HEK293T (cell line): ENCODE data around the gene SMAP1.
"Not testable (repeated sequence)": the region's sequence is repeated elsewhere in the genome, so short reads cannot be mapped to it uniquely, and the experiment has no call there.

Experiments used
- CTCF ChIA-PET: fragments of 350-600 bp; formaldehyde crosslinking; extraction: SDS; loops from one replicate; lab custom pipeline; 2021; ENCODE audit warnings: antibody characterized with exemption, inconsistent platforms; lab: Yijun Ruan, JAX
- POLR2A ChIA-PET: fragments of 350-600 bp; formaldehyde crosslinking; extraction: SDS; loops from one replicate; lab custom pipeline; 2020; ENCODE audit warnings: antibody characterized with exemption, inconsistent platforms; lab: Yijun Ruan, JAX
- DNase-seq: peaks from one replicate; pipeline ENCODE4 v3.0.0; 2012; ENCODE audit warnings: mixed read lengths; ENCODE audit errors: extremely low spot score
- ARNT ChIP-seq: fragments of 450-650 bp; IDR thresholded peaks from 2 replicates; pipeline ENCODE4 v1.6.1; 2017; ENCODE audit warnings: mild to moderate bottlenecking
- BHLHE40 ChIP-seq: fragments of 450-650 bp; IDR thresholded peaks from 2 replicates; pipeline ENCODE4 v1.6.1; 2016; ENCODE audit warnings: mild to moderate bottlenecking, moderate library complexity, borderline replicate concordance
- CTBP1 ChIP-seq: fragments of 450-650 bp; IDR thresholded peaks from 2 replicates; pipeline ENCODE4 v1.6.1; 2016; ENCODE audit warnings: borderline replicate concordance
- ELF4 ChIP-seq: fragments of 450-650 bp; IDR thresholded peaks from 2 replicates; pipeline ENCODE4 v1.6.1; 2017; ENCODE audit warnings: antibody characterized with exemption
- FOXA1 ChIP-seq: fragments of 450-650 bp; IDR thresholded peaks from 2 replicates; pipeline ENCODE4 v1.6.1; 2016; ENCODE audit warnings: mild to moderate bottlenecking
- FOXK2 ChIP-seq: fragments of 450-650 bp; IDR thresholded peaks from 2 replicates; pipeline ENCODE4 v1.6.1; 2016; ENCODE audit warnings: mild to moderate bottlenecking
- FOXM1 ChIP-seq: fragments of 450-650 bp; IDR thresholded peaks from 2 replicates; pipeline ENCODE4 v1.6.1; 2017; ENCODE audit warnings: mild to moderate bottlenecking, borderline replicate concordance
- HDGF ChIP-seq: fragments of 450-650 bp; IDR thresholded peaks from 2 replicates; pipeline ENCODE4 v1.6.1; 2017; ENCODE audit warnings: antibody characterized with exemption, borderline replicate concordance
- L3MBTL2 ChIP-seq: fragments of 450-650 bp; conservative IDR thresholded peaks from 2 replicates; pipeline ENCODE4 v1.6.1; 2016; ENCODE audit warnings: mild to moderate bottlenecking
- LEF1 ChIP-seq: fragments of 450-650 bp; IDR thresholded peaks from 2 replicates; pipeline ENCODE4 v1.6.1; 2017; ENCODE audit warnings: mild to moderate bottlenecking, borderline replicate concordance
- NFRKB ChIP-seq: fragments of 450-650 bp; IDR thresholded peaks from 2 replicates; pipeline ENCODE4 v1.6.1; 2016; ENCODE audit warnings: mild to moderate bottlenecking, moderate library complexity
- SP1 ChIP-seq: fragments of 450-650 bp; IDR thresholded peaks from 2 replicates; pipeline ENCODE4 v1.6.1; 2017
- SUZ12 ChIP-seq: fragments of 450-650 bp; IDR thresholded peaks from 2 replicates; pipeline ENCODE4 v1.6.1; 2016; ENCODE audit warnings: mild to moderate bottlenecking
- TARDBP ChIP-seq: fragments of 450-650 bp; IDR thresholded peaks from 2 replicates; pipeline ENCODE4 v1.6.1; 2016
- ZNF384 ChIP-seq: fragments of 450-650 bp; IDR thresholded peaks from 2 replicates; pipeline ENCODE4 v1.6.1; 2016
- TF ChIP-seq, protein P1 (sequence below): fragments of 450-650 bp; IDR thresholded peaks from 2 replicates; pipeline ENCODE4 v1.6.1; 2016

Gene SMAP1

DNA sequence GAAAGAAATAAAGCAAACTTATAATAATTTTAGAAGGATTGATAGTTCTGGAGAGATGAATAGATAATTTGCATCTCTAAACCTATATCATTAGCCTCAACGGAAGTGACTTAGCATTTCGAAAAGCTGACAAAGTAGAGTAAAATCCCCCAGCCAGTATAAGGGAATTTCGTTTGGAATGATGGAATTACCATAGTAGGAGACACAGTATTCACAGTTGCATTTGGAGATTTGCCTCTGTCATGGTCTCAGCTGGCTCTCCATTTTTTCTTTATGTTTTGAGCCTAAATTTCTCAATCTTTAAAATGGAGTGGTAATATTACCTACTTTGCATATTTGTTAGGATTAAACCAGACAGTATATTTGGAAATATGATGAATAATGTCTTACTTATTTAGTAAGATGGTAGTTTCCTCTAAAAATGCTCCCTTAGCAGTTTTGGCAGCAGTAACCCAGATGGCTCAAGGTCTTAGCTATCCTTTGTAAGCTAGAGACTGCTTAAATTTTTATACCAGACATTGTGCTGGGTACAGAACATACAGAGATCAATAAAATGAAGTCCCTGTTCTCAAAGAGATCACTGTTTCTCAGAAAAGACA lies 58.2 kb downstream of the SMAP1 start:
- ChIA-PET CTCF (no interaction called here), POLR2A (no interaction called here)

DNA sequence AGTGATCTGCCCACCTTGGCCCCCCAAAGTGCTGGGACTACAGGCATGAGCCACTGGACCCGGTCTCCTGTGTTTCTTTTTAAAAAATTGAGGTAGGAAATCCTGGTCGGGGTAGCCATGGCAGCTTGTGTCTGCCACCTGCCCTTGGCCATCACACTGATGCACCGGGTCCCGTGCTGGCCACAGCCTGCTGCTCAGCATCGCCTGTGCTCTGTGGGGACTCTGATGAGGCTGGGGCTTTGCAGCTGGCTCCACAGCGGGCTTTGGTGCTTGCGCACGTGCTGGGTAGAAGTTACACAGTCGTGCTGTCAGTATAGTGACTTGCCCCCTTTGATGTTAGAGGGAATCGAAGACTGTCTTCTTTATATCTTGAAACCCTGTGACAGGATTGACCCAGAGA lies 66.7 kb downstream of the SMAP1 start:
- ChIA-PET POLR2A (no interaction called here), CTCF (interaction anchor here (0.6 kb wide), 1 partner anchor 25 kb away, joined by 3 read pairs; no protein-coding TSS in a partner anchor)
- no peak for DNase-seq
- TF ChIP-seq, protein P1, sequence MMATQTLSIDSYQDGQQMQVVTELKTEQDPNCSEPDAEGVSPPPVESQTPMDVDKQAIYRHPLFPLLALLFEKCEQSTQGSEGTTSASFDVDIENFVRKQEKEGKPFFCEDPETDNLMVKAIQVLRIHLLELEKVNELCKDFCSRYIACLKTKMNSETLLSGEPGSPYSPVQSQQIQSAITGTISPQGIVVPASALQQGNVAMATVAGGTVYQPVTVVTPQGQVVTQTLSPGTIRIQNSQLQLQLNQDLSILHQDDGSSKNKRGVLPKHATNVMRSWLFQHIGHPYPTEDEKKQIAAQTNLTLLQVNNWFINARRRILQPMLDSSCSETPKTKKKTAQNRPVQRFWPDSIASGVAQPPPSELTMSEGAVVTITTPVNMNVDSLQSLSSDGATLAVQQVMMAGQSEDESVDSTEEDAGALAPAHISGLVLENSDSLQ: no peak
- TF ChIP-seq BHLHE40: no peak

More for the DNA sequence above, 58.2 kb downstream of the SMAP1 start:
- no peak for DNase-seq
- TF ChIP-seq ARNT: no peak
- TF ChIP-seq FOXM1: no peak
- no peak for TF ChIP-seq CTBP1
- no peak for TF ChIP-seq SUZ12
- TF ChIP-seq L3MBTL2: no peak

DNA sequence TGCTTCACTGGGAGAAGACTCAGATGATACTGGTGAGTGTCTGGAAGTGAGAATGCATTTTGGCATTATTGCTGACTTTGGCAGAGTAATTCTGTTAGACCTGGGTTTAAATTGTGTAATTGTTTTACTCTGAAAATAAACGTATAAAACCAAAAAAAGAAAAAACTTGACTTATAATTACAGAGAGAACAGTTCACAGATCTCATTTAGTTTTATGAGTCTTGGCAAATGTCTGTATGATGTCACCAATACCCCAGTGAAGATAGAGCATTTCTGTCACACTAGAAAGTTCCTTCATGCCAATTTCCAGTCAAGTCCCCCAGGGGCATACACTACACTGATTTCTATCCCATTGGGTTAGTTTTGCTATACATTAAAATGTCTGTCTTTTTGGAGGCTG lies 67.3 kb downstream of the SMAP1 start:
- ChIA-PET CTCF (interaction anchor here (0.6 kb wide), 1 partner anchor 26 kb away, joined by 3 read pairs; no protein-coding TSS in a partner anchor), POLR2A (no interaction called here)
- TF ChIP-seq NFRKB (no peak), HDGF (no peak), FOXK2 (no peak), L3MBTL2 (no peak), CTBP1 (no peak), FOXA1 (no peak)
- TF ChIP-seq, protein P1: no peak
- no peak for DNase-seq

DNA sequence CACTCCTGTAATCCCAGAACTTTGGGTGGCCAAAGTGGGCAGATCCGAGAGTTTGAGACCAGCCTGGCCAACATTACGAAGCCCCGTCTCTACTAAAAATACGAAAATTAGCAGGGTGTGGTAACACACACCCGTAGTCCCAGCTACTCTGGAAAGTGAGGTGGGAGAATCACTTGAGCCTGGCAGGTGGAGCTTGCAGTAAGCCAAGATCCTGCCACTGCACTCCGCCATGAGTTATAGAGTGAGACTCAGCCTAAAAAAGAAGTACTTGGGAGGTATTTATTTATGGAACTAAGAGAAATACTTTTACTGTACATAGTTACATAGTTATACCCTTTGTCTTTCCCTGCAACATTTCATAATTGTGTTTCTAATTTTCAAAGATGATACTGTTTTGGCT lies 67.8 kb downstream of the SMAP1 start:
- TF ChIP-seq, protein P1: no peak
- TF ChIP-seq LEF1 (no peak), SP1 (no peak), CTBP1 (no peak), FOXM1 (no peak), ZNF384 (no peak), FOXK2 (no peak), ARNT (no peak), TARDBP (no peak), NFRKB (no peak), FOXA1 (no peak), L3MBTL2 (no peak), ELF4 (no peak), SUZ12 (no peak), BHLHE40 (no peak), HDGF (no peak)
- CTCF ChIA-PET: interaction anchor here (0.9 kb wide), 1 partner anchor 149 kb away, joined by 3 read pairs; no protein-coding TSS in a partner anchor
- DNase-seq: no peak
- POLR2A ChIA-PET: no interaction called here

DNA sequence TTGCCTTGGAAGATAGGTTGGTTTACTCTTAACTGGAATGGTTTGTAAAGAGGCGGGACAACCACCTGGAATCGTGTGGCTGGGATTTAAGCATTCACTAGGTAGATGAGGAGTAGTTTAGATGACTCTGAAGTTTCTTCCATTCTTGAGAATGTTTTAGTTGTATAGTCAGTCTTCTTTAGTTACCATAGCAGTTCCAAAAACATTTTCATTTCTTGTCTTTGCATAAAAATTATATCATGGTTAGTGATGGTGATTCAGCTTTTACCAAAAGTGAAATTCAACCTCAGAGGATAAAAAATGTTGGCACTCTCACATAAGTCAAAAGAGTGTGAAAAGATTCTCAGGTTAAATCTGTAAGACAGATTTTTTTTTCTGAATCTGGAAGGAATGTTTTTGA lies 70.3 kb downstream of the SMAP1 start:
- TF ChIP-seq ZNF384 (no peak), FOXM1 (no peak), L3MBTL2 (no peak), LEF1 (no peak), FOXA1 (no peak), TARDBP (no peak), SP1 (no peak), BHLHE40 (no peak), FOXK2 (no peak), CTBP1 (no peak), ARNT (no peak), ELF4 (no peak), SUZ12 (no peak)
- POLR2A ChIA-PET: no interaction called here
- CTCF ChIA-PET: interaction anchor here (0.7 to 1.2 kb wide), 2 partner anchors 13 to 178 kb away, joined by 3 to 4 read pairs; no protein-coding TSS in a partner anchor
- no peak for DNase-seq

DNA sequence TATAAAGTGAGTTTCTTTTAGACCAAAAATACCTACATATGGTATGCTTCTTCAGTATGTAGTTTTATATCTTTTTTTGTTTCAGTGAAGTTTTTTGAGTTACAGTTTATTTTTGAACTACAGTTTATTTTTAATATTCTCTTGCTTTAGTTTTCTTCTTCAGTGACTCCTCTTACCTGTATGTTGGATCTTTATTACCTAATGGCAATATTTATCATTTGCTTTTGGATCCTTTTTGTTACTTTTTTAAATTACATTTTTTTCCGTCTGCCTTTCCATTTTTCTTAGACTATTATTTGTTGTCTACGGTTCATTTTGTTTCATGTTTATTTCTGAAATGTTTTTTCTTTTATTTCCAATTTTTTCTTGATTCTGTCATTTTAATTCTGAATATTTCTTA lies 71.9 kb downstream of the SMAP1 start:
- TF ChIP-seq ARNT (no peak), FOXK2 (no peak), FOXM1 (no peak), ZNF384 (no peak), FOXA1 (no peak), CTBP1 (no peak), L3MBTL2 (no peak), BHLHE40 (no peak), LEF1 (no peak), HDGF (no peak), TARDBP (no peak)
- TF ChIP-seq, protein P1: no peak
- no peak for DNase-seq
- ChIA-PET POLR2A (no interaction called here), CTCF (no interaction called here)

DNA sequence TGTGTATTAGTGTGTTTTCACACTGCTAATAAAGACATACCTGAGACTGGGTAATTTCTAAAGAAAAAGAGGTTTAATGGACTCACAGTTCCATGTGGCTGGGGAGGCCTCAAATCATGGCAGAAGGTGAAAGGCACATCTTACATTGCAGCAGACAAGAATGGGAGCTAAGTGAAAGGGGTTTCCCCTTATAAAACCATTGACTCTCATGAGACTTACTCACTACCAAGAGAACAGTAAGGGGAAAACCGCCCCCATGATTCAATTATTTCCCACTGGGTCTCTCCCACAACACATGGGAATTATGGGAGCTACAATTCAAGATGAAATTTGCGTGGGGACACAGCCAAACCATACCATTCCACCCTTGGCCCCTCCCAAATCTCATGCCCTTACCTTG lies 73.1 kb downstream of the SMAP1 start:
- POLR2A ChIA-PET, CTCF ChIA-PET, DNase-seq: not testable (repeated sequence)

DNA sequence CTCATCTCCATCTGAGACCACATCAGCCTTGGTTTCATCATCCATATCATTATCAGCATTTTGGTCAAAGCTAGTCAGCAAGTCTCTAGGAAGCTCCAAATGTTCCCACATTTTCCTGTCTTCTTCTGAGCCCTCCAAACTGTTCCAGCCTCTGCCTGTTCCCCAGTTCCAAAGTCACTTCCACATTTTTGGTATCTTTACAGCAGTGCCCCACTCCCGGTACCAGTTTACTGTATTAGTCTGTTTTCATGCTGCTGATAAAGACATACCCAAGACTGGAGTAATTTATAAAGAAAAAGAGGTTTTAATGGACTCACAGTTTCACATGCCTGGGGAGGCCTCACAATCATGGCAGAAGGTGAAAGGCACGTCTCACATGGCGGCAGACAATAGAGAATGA lies 74.8 kb downstream of the SMAP1 start:
- CTCF ChIA-PET: not testable (repeated sequence)

More for the DNA sequence above, 74.8 kb downstream of the SMAP1 start:
- POLR2A ChIA-PET, DNase-seq: not testable (repeated sequence)
